ENCODE measurements around the gene HEXIM2. TPM values are rescaled to one million over a fixed set of nuclear protein-coding genes. Genes with fewer than 3 reads are reported as not detected.

HEXIM2 gene
- polyA plus RNA-seq, 1 of the 3 experiments (the other 2 are of a cell fraction), result 9.3 TPM

GRCh38 chr17:45177563-45177962 is 15.9 kb downstream of the HEXIM2 start (continued):
- no peak for TF ChIP-seq USF1 (IDR thresholded peaks at IDR 0.05; ENCODE audit: borderline replicate concordance, low read depth)
- TF ChIP-seq ELF1 (IDR thresholded peaks at IDR 0.05), result no peak
- no peak for TF ChIP-seq GABPA (IDR thresholded peaks at IDR 0.05; ENCODE audit: low read depth)
- TF ChIP-seq POLR2AphosphoS5 (IDR thresholded peaks at IDR 0.05; ENCODE audit: low read depth, low read length), result no peak
- no peak for TF ChIP-seq MEF2A (IDR thresholded peaks at IDR 0.05; ENCODE audit: borderline replicate concordance, low read depth)
- no peak for TF ChIP-seq SMC3 (IDR thresholded peaks at IDR 0.05; ENCODE audit: low read depth, low read length)
- TF ChIP-seq, protein P1, sequence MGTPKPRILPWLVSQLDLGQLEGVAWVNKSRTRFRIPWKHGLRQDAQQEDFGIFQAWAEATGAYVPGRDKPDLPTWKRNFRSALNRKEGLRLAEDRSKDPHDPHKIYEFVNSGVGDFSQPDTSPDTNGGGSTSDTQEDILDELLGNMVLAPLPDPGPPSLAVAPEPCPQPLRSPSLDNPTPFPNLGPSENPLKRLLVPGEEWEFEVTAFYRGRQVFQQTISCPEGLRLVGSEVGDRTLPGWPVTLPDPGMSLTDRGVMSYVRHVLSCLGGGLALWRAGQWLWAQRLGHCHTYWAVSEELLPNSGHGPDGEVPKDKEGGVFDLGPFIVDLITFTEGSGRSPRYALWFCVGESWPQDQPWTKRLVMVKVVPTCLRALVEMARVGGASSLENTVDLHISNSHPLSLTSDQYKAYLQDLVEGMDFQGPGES (IDR thresholded peaks at IDR 0.05; ENCODE audit: low read depth, low read length), result no peak
- TF ChIP-seq FOXJ3 (CRISPR knock-in tag; IDR thresholded peaks at IDR 0.05), result no peak
- TF ChIP-seq TEAD4 (IDR thresholded peaks at IDR 0.05; ENCODE audit: borderline replicate concordance, insufficient read depth), result no peak

DNA sequence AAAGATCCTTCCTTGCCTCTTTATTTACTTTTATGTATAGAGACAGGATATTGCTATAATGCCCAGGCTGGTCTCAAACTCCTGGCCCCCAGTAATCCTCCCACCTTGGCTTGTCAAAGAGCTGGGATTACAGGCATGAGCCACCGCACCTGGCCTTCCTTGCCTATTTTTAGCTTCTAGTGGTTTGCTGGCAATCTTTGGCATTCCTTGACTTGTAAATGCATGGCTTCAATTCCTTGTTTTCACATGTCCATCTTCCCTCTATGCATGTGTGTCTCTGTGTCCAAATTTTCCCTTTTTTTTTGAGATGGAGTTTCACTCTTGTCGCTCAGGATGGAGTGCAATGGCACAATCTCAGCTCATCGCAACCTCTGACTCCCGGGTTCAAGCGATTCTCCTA is 22.5 kb downstream of the HEXIM2 start:
- Histone ChIP-seq H3K36me3 (replicated peaks in 1 of 2; ENCODE audit: control insufficient read depth in 1 of 2, insufficient read depth in 2 of 2, low read length in 1 of 2) (no peaks in the 10 kb centered on the region), H3K4me3 (ENCODE audit: low read depth in 2 of 2, low read length in 1 of 2) (no peak overlapping the region), H3K9me2 (no peaks in the 10 kb centered on the region), H3K27me3 (ENCODE audit: insufficient read depth) (no peaks in the 10 kb centered on the region), H3K4me2 (no peak overlapping the region), H2AFZ (ENCODE audit: low read depth) (no peak overlapping the region), H3K4me1 (ENCODE audit: control insufficient read depth in 1 of 2, insufficient read depth in 2 of 2, low read depth in 1 of 2, low read length in 1 of 2) (no peaks in the 10 kb centered on the region), H3F3A (replicated peaks; ENCODE audit: insufficient read depth) (no peaks in the 10 kb centered on the region), H3K79me2 (ENCODE audit: insufficient read depth) (no peaks in the 10 kb centered on the region), H3K27ac (ENCODE audit: low read depth in 2 of 2, low read length in 1 of 2) (no peak overlapping the region), H3K9ac (no peak overlapping the region), H4K20me1 (ENCODE audit: insufficient read depth) (no peaks in the 10 kb centered on the region), H3K9me3 (no peaks in the 10 kb centered on the region)
- CTCF ChIA-PET, result interaction anchor here (0.9 to 2.8 kb wide), 6 partner anchors 11 to 49 kb away, joined by 3 to 15 read pairs (median 8); partner anchors contain the start of gene ACBD4
- TF ChIP-seq, protein P2, sequence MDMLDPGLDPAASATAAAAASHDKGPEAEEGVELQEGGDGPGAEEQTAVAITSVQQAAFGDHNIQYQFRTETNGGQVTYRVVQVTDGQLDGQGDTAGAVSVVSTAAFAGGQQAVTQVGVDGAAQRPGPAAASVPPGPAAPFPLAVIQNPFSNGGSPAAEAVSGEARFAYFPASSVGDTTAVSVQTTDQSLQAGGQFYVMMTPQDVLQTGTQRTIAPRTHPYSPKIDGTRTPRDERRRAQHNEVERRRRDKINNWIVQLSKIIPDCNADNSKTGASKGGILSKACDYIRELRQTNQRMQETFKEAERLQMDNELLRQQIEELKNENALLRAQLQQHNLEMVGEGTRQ (IDR thresholded peaks at IDR 0.05; ENCODE audit: borderline replicate concordance, low read depth, low read length), result no peak
- POLR2A ChIA-PET, result no interaction called here
- WGBS (ENCODE audit: low lambda C conversion rate), result 95% methylated on average over 5 of the region's 5 CpGs
- DNase-seq, result no peak

- Histone ChIP-seq H3K36me3 (replicated peaks in 1 of 2; ENCODE audit: control insufficient read depth in 1 of 2, insufficient read depth in 2 of 2, low read length in 1 of 2) (no peaks in the 10 kb centered on the region), H3K9me2 (no peaks in the 10 kb centered on the region), H3K79me2 (ENCODE audit: insufficient read depth) (no peaks in the 10 kb centered on the region), H3K9ac (no peak overlapping the region), H3K4me3 (ENCODE audit: low read depth in 2 of 2, low read length in 1 of 2) (no peak overlapping the region), H3K27ac (ENCODE audit: low read depth in 2 of 2, low read length in 1 of 2) (no peak overlapping the region), H2AFZ (ENCODE audit: low read depth) (no peak overlapping the region), H3F3A (replicated peaks; ENCODE audit: insufficient read depth) (no peaks in the 10 kb centered on the region), H3K4me2 (no peak overlapping the region), H4K20me1 (ENCODE audit: insufficient read depth) (no peaks in the 10 kb centered on the region), H3K27me3 (ENCODE audit: insufficient read depth) (no peaks in the 10 kb centered on the region), H3K4me1 (ENCODE audit: control insufficient read depth in 1 of 2, insufficient read depth in 2 of 2, low read depth in 1 of 2, low read length in 1 of 2) (no peaks in the 10 kb centered on the region), H3K9me3 (no peaks in the 10 kb centered on the region)
- DNase-seq, result no peak
- WGBS (ENCODE audit: low lambda C conversion rate), result 89% methylated on average over 7 of the region's 7 CpGs
- ChIA-PET POLR2A (interaction anchor here (0.6 kb wide), 1 partner anchor 39 kb away, joined by 4 read pairs; the partner anchor contains the start of gene HEXIM1), CTCF (interaction anchor here (3.3 kb wide), 1 partner anchor 11 kb away, joined by 24 read pairs; no protein-coding TSS in a partner anchor)
- TF ChIP-seq FOXM1 (IDR thresholded peaks at IDR 0.05; ENCODE audit: low read depth) (no peak), EP300 (IDR thresholded peaks at IDR 0.05; ENCODE audit: borderline replicate concordance in 1 of 2, low read depth in 1 of 2, low read length in 1 of 2) (no peak), RFX5 (IDR thresholded peaks at IDR 0.05; ENCODE audit: low read length) (no peak), FOSL2 (IDR thresholded peaks at IDR 0.05; ENCODE audit: borderline replicate concordance, low read depth) (no peak), POLR2AphosphoS5 (IDR thresholded peaks at IDR 0.05; ENCODE audit: low read depth, low read length) (no peak), TCF12 (IDR thresholded peaks at IDR 0.05) (no peak), YY1 (IDR thresholded peaks at IDR 0.05; ENCODE audit: low read depth) (no peak), TAF1 (IDR thresholded peaks at IDR 0.05; ENCODE audit: borderline replicate concordance, low read depth, low read length) (no peak), RXRA (IDR thresholded peaks at IDR 0.05; ENCODE audit: borderline replicate concordance, low read depth) (no peak), ELF1 (IDR thresholded peaks at IDR 0.05) (no peak), GABPA (IDR thresholded peaks at IDR 0.05; ENCODE audit: low read depth) (no peak), RAD21 (IDR thresholded peaks at IDR 0.05; ENCODE audit: low read length) (no peak)
- TF ChIP-seq, protein P2 (IDR thresholded peaks at IDR 0.05; ENCODE audit: borderline replicate concordance, low read depth, low read length), result no peak
- TF ChIP-seq, protein P1 (IDR thresholded peaks at IDR 0.05; ENCODE audit: low read depth, low read length), result no peak
- TF ChIP-seq, protein P3, sequence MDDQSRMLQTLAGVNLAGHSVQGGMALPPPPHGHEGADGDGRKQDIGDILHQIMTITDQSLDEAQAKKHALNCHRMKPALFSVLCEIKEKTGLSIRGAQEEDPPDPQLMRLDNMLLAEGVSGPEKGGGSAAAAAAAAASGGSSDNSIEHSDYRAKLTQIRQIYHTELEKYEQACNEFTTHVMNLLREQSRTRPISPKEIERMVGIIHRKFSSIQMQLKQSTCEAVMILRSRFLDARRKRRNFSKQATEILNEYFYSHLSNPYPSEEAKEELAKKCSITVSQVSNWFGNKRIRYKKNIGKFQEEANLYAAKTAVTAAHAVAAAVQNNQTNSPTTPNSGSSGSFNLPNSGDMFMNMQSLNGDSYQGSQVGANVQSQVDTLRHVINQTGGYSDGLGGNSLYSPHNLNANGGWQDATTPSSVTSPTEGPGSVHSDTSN (IDR thresholded peaks at IDR 0.05), result no peak
These were observed 25.2 kb downstream of the HEXIM2 start for GRCh38 chr17:45186801-45187354.
